Stimulated activated CD8-positive, alpha-beta memory T cell treated with anti-CD3 and anti-CD28 coated beads, Interleukin-4, amount 100 ng/mL, for 4 hours (primary cell): ENCODE measurements around the gene RNH1.

Source experiments
- DNase-seq, 2 donors: peaks; one replicate each; pipeline ENCODE4 v3.0.0-alpha.2; 2020; ENCODE audit warnings: low read depth in 2 of 2, low spot score in 1 of 2

RNH1 gene

DNA sequence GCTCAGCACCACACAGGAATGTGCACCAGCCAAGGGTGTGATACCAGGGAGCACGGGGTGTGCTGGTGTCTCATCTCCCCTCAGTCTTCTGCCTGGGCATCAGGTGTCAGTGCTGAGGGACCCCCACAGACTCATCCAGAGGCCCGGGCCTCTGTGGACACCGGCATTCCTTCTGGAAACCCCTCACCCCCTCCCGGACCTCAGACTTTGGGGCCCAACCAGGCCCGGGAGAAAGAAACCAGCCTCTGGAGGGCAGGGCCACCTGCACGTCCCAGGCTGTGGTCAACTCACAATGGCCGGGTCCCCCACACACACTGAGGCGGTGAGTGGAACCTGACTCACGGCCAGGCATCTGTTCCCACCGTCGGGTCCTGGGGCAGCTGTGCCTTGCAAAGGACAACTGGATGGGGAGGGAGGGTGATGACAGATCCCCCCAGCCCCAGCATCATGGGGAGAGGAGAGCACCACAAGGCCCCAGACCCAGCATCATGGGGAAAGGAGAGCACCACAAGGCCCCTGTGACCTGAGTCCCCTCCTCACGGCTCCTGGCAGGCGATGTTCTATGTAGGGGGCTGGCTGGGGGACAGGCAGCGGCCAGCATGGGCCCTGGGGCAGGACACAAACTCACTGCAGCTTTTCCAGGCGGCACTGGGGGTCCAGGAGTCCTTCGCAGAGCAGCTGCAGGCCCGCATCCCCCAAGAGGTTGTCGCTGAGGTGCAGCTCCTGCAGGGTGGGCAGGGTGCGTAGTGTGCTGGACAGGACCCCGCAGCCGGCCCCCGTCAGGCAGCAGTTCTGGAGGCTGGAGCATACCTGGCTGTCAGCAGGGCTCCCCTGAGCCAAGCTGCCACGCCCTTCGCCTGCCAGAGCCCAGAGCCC is 7.6 kb downstream of the RNH1 start:
- DNase-seq = no peak

DNA sequence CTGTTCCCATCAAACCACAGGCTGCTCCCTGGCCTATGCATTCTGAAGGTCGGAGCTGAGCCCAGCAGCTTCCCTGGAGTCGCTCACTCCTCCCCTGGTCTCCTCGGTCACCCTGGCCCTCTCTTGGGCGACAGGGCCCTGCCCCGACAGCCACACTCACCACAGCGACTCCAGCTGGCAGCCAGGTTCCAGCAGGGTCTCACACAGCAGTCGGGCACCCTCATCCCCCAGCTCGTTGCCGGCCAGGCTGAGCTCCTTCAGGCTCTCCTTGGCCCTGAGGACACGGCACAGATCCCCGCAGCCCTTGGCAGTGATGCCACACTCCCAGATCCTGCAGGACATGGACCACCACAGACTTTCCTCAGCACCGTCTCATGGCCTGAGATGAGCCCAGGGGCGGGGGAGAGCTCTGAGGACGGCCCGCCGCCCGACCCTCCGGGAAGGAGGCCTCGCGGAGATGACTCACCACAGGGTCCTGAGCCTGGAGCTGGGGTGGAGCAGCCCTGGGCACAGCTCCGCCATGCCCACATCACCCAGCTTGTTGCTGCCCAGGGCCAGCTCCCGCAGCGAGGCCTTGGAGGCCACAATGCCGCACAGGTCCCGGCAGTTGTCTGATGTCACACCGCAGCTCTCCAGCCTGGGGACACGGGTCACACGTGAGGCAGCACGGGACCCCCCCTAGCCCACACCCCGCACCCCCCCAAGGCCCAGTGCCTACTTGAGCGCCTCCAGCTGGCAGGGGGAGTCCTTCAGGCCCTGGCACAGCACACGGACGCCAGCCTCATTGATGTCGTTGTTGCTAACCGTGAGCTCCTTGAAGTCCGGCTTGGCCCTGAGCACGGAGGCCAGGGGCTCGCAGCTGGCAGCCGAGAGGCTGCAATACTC is 8.5 kb downstream of the RNH1 start:
- no peak for DNase-seq

DNA sequence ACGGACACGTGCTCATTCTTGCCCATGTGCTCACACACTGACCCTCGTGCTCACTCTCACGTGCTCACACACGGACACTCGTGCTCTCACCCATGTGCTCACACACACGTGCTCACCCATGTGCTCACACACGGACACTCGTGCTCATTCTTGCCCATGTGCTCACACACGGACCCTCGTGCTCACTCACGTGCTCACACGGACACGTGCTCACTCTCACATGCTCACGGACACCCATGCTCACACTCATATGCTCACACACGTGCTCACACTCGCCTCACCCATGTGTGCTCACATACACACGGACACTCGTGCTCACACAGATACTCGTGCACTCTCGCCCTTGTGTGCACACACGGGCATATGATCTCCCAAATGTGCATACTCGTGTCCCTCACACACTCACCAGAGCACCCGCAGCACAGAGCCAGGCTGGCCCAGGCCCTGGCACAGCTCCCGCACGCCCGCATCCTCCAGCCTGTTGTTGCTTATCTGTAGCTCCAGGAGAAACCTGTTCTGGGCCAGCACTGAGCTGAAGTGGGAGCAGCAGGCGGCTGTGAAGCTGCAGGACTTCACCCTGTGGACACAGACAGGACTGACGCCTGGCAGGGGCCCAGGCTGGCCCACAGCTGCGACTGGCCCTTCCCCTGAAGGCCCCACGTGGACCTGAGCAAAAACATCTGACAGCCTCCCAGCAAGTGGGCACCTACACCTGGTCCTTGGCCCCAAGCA is 9.3 kb downstream of the RNH1 start:
- DNase-seq = no peak

DNA sequence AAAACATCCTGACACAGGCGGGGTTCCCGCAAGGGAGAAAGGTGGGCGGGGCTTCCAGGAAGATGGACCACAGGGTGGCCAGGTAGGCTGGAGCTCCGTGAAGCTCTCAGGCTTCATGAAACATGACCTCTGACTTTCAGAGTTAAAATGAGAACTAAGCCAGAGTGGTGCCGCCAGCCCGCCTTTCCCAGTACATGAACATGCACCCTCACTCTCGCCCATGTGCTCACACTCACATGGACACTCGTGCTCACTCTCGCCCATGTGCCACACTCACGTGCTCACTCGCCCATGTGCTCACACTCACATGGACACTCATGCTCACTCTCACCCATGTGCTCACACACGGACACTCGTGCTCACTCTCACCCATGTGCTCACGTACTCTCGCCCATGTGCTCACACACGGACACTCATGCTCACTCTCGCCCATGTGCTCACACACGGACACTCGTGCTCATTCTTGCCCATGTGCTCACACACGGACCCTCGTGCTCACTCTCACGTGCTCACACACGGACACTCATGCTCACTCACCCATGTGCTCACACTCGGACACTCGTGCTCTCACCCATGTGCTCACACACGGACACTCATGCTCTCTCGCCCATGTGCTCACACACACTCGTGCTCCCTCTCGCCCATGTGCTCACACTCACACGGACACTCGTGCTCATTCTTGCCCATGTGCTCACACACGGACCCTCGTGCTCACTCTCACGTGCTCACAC is 10.0 kb downstream of the RNH1 start:
- DNase-seq = no peak

DNA sequence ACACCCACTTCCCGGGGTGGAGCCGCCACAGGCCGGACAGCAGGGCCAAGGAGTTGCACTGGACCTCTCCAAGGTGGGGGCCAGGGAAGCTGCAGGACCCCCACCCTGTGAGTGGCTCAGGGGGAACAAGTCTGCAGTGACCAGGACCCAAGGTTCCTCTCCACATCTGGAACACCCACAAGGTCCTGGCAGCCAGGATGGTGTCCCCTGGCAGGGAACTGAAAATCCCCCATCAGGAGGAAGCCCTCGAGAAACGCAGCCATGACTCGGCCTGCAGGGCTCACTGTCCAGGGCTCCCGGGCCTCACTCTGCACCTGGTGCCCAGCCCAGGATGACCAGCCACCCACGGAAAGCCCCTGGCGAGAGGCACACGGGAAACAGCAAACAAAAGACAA is 11.5 kb downstream of the RNH1 start:
- no peak for DNase-seq

DNA sequence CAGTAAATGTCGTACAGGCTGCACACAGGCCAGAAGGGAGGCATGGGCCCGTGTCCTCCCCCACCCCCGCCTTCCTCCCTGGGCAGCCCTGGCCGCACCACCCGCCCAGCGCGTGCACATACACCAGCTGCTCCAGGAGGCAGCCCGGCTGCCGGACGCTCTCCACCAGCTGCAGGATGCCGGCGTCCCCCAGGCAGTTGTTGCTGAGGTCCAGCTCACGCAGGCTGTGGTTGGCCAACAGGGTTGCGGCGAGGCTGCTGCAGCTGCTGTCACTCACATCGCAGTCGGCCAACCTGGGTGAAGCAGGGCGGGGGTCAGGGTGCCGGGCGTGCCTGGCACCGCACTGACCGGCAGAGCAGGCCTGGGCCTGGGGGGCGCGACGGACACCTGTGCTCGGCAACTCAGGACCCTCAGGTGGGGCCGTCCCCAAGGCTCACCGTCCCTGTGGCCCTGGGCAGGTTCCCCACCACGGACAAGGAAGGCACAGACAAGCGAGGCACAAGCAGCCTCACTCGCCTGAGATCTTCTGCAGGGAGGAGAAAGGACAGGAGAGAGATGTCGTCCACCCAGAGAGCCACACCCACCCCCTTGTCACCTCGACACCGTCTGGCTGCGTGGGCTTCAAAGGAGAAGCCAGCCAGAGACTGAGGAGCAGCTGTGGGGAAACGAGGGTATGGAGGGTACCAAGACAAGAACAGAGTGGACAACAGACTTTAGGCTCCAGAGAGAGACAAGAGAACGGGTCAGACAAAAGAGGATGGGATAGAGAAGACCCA is 12.1 kb downstream of the RNH1 start:
- no peak for DNase-seq

DNA sequence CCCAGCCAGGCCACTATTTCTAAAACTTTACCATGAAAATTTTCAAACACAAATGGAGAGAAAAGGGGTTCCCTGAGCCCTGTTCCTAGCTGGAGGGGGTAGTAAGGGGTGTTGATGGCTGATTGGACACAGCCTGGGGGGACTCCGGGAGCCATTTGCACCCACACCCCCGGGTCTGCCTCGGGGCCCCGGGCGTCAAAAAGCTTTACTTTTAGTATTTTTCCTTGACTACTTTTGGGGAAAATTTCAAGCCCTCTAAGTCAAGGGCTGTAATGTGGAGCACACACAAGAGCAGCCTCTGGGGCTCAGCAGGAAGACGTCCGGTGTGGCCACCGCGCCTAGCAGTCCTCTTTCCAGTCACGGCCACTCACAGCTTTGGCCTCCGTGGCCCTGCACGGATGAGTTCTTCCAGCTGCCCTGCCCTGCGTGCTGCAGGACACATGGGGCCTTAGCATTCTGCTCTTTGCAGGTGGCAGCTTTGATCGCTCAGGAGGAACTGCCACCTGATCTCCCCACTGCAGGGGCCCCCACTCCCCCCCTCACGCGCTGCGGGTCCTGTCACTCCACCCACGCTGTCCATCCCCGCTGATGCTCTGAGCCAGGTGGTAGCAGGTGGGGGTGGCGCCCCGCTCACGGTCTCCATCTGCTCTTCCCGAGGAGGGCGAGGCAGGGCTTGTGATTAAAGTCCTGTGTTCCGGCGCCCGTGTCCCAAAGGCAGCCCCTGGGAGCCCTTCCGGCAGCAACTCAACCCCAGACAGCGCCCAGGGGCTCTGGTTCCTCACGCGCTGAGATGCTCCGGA is 14.4 kb downstream of the RNH1 start:
- DNase-seq = no peak

DNA sequence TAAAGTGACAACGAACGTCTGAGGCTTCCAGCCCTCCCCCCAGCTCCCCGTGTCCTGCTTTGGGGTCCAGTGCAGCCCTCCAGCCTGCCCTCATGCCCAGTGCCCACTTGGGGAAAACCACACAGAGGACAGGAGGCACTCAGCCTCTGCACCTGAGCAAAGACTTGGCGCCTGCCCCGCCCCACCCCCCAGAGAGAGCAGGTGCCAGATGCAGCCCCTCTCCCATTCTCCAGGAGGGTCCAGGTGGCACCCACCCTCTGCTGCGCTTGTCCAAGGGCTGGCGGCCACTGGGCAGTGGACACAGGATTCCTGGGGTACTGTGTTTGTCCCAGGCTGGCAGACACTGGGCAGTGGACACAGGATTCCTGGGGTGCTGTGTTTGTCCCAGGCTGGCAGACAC is 15.7 kb downstream of the RNH1 start:
- no peak for DNase-seq

DNA sequence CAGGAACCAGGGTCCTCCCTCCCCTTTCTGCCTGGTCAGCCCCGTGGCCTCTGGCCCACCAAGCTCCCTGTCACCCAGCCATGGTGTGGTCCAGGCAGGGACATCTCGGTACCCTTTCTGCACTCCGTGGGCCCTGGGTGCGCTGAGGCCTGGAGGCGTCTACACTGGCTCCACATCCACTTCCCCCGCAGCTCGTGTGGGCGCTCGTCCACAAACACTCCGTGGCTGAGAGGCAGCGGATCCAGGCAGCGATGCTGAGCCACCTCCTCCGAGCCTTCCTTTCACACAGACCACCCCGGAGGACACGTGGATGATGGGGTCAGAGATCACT is 16.1 kb downstream of the RNH1 start:
- no peak for DNase-seq

DNA sequence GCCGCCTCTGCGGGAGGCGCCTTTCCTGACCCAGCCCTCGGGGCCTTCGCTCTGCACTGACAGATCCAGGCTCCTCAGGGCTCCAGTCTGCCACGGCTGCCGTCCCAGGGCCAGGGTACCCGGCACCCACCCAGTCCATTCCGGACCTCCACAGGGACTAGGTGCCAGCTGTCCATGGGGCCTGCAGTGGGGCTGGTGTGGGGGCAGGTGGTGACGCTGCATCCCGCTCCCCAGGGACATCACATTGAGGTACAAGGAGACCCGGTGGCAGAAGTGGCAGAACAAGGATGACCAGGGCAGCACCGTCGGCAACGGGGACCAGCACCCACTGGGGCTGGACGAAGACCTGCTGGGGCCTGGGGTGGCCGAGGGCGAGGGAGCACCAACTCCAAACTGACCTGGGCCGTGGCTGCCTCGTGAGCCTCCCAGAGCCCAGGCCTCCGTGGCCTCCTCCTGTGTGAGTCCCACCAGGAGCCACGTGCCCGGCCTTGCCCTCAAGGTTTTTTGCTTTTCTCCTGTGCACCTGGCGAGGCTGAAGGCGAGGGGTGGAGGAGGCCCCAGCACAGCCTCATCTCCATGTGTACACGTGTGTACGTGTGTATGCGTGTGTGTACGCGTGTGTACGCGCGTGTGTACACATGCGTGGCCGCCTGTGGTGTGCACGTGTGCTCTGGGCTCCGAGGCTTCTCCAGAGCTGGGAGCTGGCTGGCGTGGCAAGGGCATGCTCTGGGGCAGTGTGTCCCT is 16.7 kb downstream of the RNH1 start:
- DNase-seq = no peak

DNA sequence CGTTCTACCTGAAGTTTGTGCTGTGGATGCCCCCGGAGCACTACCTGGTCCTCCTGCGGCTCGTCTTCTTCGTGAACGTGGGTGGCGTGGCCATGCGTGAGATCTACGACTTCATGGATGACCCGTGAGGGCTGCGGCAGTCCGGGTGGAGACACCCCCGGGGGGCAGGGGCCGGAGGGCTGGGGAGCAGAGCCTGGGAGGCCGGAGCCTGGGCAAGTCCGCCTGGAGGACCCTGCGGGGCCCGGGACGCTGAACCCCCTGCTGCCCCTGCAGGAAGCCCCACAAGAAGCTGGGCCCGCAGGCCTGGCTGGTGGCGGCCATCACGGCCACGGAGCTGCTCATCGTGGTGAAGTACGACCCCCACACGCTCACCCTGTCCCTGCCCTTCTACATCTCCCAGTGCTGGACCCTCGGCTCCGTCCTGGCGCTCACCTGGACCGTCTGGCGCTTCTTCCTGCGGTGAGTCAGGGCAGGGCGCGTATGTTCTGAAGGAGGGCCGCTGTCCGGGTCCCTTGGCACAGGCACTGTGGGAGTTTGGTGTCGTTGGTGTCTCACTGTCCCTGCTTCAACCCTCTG is 17.3 kb downstream of the RNH1 start:
- no peak for DNase-seq

DNA sequence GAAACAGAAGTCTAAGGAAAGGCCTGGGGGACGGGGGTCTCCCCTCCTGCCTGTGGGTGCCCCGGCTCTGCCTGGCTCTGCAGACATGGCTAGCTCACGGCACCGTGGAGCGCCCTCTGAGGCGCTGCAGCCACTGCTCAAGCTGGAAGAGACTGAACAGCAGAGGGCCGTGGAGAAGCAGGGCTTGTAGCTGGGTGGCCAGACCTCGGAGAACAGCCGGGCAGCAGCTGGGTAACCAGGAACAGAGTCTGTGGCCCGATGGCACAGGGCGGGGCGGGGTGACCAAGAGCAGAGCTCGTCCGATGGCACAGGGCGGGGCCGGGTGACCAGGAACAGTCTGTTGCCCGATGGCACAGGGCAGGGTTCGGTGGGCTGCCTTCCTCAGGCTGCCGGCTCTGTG is 18.1 kb downstream of the RNH1 start:
- no peak for DNase-seq

DNA sequence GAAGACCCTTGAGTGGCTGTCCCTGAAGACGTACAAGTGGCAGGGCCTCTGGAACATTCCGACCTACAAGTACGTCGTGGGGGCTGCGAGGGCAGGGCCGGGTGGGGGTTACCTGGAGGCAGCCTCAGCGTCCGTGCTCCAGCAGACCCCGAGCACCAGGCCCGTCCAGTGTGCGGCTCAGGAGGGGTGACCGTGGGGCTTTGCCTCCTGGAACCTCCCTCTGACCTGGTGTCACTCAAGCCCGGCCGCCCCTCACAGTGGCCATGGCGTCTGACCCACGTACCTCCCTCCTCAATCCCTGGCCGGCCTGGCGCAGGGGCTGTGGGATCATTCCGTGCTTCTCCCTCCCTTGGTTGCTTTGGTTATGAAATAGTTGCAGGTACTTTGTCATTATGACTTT is 18.5 kb downstream of the RNH1 start:
- DNase-seq = no peak

DNA sequence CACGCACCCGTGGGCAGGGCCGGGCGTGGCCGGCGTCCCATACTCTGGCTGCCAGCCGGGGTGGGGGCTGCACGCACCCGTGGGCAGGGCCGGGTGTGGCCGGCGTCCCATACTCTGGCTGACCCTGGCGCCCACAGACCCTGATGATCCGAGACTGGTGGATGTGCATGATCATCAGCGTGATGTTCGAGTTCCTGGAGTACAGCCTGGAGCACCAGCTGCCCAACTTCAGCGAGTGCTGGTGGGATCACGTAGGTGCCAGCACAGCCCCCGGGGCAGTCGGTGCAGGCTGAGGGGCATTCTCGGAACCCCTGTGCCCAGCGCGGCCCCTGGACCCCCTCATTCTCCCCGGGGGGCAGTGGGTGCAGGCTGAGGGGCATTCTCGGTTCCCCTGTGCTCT is 19.0 kb downstream of the RNH1 start:
- no peak for DNase-seq

DNA sequence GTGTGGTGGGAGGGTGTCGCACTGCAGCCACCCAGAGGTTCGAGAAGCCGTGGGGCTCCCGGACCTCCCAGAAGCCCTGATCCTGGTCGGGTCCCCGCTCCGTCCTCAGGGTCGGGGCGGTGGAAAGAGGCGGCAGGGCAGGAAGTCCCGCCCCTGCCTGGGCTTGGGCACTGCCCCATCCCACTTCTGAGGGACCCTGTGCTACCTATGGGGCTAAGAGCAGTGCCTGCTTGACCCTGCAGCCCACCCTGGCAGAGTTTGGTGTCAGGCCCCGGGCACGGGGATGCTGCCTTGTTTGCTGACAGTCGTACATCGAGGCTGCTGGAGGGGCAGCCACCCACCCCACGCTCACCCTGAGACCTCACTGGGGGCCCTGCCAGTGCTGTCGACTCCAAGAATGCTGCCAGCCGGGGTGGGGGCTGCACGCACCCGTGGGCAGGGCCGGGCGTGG is 19.4 kb downstream of the RNH1 start:
- DNase-seq = no peak

DNA sequence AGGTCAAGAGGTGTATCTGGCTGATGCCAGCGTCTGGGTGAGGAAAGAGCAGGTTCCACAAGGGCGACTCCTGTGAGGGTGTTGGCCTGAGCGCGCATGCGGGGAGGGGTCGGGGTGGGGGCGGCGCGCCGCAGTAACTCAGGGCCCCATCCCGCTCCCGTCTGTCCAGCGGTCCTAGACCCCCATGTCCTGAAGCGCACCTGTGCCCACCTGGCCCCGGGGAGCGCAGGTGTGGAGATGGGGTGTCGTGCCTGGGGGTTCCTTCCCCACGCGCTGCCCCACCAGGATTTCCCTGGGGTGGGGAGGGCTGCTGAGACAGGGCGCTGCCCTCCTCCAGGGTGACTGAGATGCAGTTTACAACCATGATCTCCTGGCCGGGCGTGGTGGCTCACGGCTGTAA is 20.9 kb downstream of the RNH1 start:
- no peak for DNase-seq

DNA sequence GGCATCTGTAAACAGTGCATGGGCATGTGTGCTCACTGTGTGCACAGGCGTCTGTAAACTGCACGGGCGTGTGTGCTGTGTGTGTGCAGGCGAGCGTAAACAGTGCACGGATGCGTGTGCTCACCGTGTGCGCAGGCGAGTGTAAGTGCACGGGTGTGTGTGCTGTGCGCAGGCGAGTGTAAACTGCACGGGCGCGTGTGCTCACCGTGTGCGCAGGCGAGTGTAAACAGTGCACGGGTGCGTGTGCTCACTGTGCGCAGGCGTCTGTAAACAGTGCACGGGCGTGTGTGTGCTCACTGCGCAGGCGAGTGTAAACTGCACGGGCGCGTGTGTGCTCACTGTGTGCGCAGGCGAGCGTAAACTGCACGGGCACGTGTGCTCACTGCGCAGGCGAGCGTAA is 22.4 kb downstream of the RNH1 start:
- no peak for DNase-seq

DNA sequence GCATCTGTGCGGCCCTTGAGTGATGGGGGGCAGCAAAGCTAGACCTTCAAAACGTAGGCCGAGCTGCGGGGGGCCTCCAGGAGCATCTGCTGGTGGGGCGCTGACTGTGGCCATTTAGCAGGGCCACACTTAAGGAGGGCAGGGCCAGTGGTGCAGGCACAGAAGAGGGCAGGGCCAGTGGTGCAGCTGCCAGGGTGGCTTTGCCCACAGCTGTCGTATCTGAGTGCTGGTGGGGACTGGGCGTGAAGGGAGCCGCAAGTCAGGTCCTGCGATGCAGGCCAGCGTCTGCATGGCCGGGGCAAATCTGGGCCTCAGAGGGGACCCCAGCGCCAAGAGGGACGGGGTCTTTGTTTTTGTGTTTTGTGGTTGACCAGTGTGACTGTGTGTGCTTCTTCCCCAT is 27.7 kb downstream of the RNH1 start:
- no peak for DNase-seq
